Measurements from ENCODE around the gene FN1.
"Not testable (repeated sequence)": the region's sequence is repeated elsewhere in the genome, so short reads cannot be mapped to it uniquely, and the experiment has no call there.

Gene FN1

GRCh38 chr2:215314896-215315295 lies 121.0 kb downstream of the FN1 start:
- Histone ChIP-seq H3K27ac (ENCODE audit: insufficient read depth, low read depth, low read length, poor library complexity, severe bottlenecking) (no peak overlapping the region), H3K36me3 (ENCODE audit: control insufficient read depth, insufficient read depth, low read length) (peaks cover 28% of the 10 kb centered on the region), H3K4me1 (ENCODE audit: control insufficient read depth, insufficient read depth, low read length) (peaks cover 7% of the 10 kb centered on the region), H3K4me3 (ENCODE audit: insufficient read depth, low read depth, low read length) (no peak overlapping the region), H3K9me3 (ENCODE audit: control insufficient read depth, low read length) (no peaks in the 10 kb centered on the region), H3K27me3 (ENCODE audit: control insufficient read depth, insufficient read depth, low read length, poor library complexity, severe bottlenecking) (no peaks in the 10 kb centered on the region)
- 97 to 100% methylated on average over 1 of the region's 1 CpG for WGBS, 2 experiments

GRCh38 chr2:215313255-215313613 lies 122.6 kb downstream of the FN1 start:
- Histone ChIP-seq H3K4me1 (ENCODE audit: control insufficient read depth, insufficient read depth, low read length) (peaks cover 7% of the 10 kb centered on the region), H3K4me3 (ENCODE audit: insufficient read depth, low read depth, low read length) (peak overlapping the region; percentile 52), H3K36me3 (ENCODE audit: control insufficient read depth, insufficient read depth, low read length) (peaks cover 15% of the 10 kb centered on the region), H3K9me3 (ENCODE audit: control insufficient read depth, low read length) (no peaks in the 10 kb centered on the region), H3K27me3 (ENCODE audit: control insufficient read depth, insufficient read depth, low read length, poor library complexity, severe bottlenecking) (no peaks in the 10 kb centered on the region), H3K27ac (ENCODE audit: insufficient read depth, low read depth, low read length, poor library complexity, severe bottlenecking) (no peak overlapping the region)
- 93 to 95% methylated on average over 4 of the region's 4 CpGs for WGBS, 2 experiments

GRCh38 chr2:215311625-215312396 lies 124.1 kb downstream of the FN1 start, which contains the start of gene ATIC:
Gene ATIC (plus strand): TSS chr2:215312059. CDS start chr2:215312143, 84 bp downstream.
- Histone ChIP-seq H3K36me3 (ENCODE audit: control insufficient read depth, insufficient read depth, low read length) (peaks cover 15% of the 10 kb centered on the region), H3K4me3 (ENCODE audit: insufficient read depth, low read depth, low read length) (peak within 1 kb of the TSS; percentile 52), H3K27ac (ENCODE audit: insufficient read depth, low read depth, low read length, poor library complexity, severe bottlenecking) (no peak within 1 kb of the TSS), H3K4me1 (ENCODE audit: control insufficient read depth, insufficient read depth, low read length) (peaks cover 7% of the 10 kb centered on the region), H3K27me3 (ENCODE audit: control insufficient read depth, insufficient read depth, low read length, poor library complexity, severe bottlenecking) (no peaks in the 10 kb centered on the region), H3K9me3 (ENCODE audit: control insufficient read depth, low read length) (no peaks in the 10 kb centered on the region)
- 1 to 2% methylated on average over 64 of the region's 64 CpGs for WGBS, 2 experiments

- Histone ChIP-seq H3K36me3 (ENCODE audit: control insufficient read depth, insufficient read depth, low read length) (peaks cover 11% of the 10 kb centered on the region), H3K4me3 (ENCODE audit: insufficient read depth, low read depth, low read length) (peak overlapping the region; percentile 52)
- H3K4me1 ChIP-seq (ENCODE audit: control insufficient read depth, insufficient read depth, low read length); H3K9me3 ChIP-seq (ENCODE audit: control insufficient read depth, low read length); H3K27ac ChIP-seq (ENCODE audit: insufficient read depth, low read depth, low read length, poor library complexity, severe bottlenecking); H3K27me3 ChIP-seq (ENCODE audit: control insufficient read depth, insufficient read depth, low read length, poor library complexity, severe bottlenecking): not testable (repeated sequence)
- WGBS, 2 experiments, result 89 to 95% methylated on average over 12 to 13 of the region's 13 CpGs
These were observed 124.6 kb downstream of the FN1 start for GRCh38 chr2:215311259-215311624.

All from ectodermal cell (in vitro differentiated cells).